ENCODE data around the gene LYZL6.
A peak's percentile ranks its signal among the peaks of the same experiment; 100 is the strongest.
"Not testable (repeated sequence)": the region's sequence is repeated elsewhere in the genome, so short reads cannot be mapped to it uniquely, and the experiment has no call there.

Gene LYZL6

GRCh38 chr17:35944151-35944550, 638 bp upstream of the LYZL6 start:
- no peak for DNase-seq

- DNase-seq, result no peak
Observed at GRCh38 chr17:35942588-35943186, 826 bp downstream of the LYZL6 start.

GRCh38 chr17:35938492-35938891, 5.0 kb downstream of the LYZL6 start:
- DNase-seq, result not testable (repeated sequence)

GRCh38 chr17:35936063-35936462, 7.5 kb downstream of the LYZL6 start:
- no peak for DNase-seq

- DNase-seq, result no peak
Observed at GRCh38 chr17:35934760-35935159, 8.8 kb downstream of the LYZL6 start.

GRCh38 chr17:35932586-35932985, 10.9 kb downstream of the LYZL6 start:
- DNase-seq, result no peak

GRCh38 chr17:35931794-35932425, 11.6 kb downstream of the LYZL6 start:
- no peak for DNase-seq

GRCh38 chr17:35930211-35931065, 13.1 kb downstream of the LYZL6 start, which contains the start of gene RDM1:
Gene RDM1, minus strand, starts transcription at chr17:35930773. Its CDS starts 46 bp downstream, at chr17:35930727.
- DNase-seq, result peak; percentile 18 to 66 (median 47)

GRCh38 chr17:35927714-35928113, 15.8 kb downstream of the LYZL6 start:
- DNase-seq, result no peak

GRCh38 chr17:35923609-35924114, 19.9 kb downstream of the LYZL6 start:
- DNase-seq, result no peak

- DNase-seq, result no peak
Observed at GRCh38 chr17:35920229-35920628, 23.3 kb downstream of the LYZL6 start.

- DNase-seq, result no peak
Observed at GRCh38 chr17:35918665-35919064, 24.8 kb downstream of the LYZL6 start.

- DNase-seq, result no peak
Observed at GRCh38 chr17:35917519-35918213, 25.8 kb downstream of the LYZL6 start.

GRCh38 chr17:35915153-35915964, 28.2 kb downstream of the LYZL6 start:
- no peak for DNase-seq

GRCh38 chr17:35914354-35914753, 29.2 kb downstream of the LYZL6 start:
- DNase-seq, result no peak

- DNase-seq, result no peak
Observed at GRCh38 chr17:35913609-35914008, 29.9 kb downstream of the LYZL6 start.

GRCh38 chr17:35912942-35913341, 30.6 kb downstream of the LYZL6 start:
- DNase-seq, result no peak

GRCh38 chr17:35912339-35912912, 31.1 kb downstream of the LYZL6 start:
- no peak for DNase-seq

- no peak for DNase-seq
Observed at GRCh38 chr17:35909408-35909807, 34.1 kb downstream of the LYZL6 start.

GRCh38 chr17:35907691-35908090, 35.8 kb downstream of the LYZL6 start:
- no peak for DNase-seq

GRCh38 chr17:35906926-35907637, 36.4 kb downstream of the LYZL6 start:
- DNase-seq, result no peak
